GM23248 (cell line): ENCODE data around the gene MAP2K1. TPM values are rescaled to one million over a fixed set of nuclear protein-coding genes. Genes with fewer than 3 reads are reported as not detected.

Experiments used
- DNase-seq: peaks from one replicate; pipeline ENCODE4 v3.0.0-alpha.2; 2015
- H2AFZ ChIP-seq: fragments of 200-600 bp; sonication (generic); 2 replicates; pipeline ENCODE4 v1.6.1; 2016; ENCODE audit warnings: antibody characterized with exemption
- H3F3A ChIP-seq: fragments of 200-600 bp; sonication (generic); 2 replicates; pipeline ENCODE4 v1.6.1; 2016; ENCODE audit warnings: mild to moderate bottlenecking, antibody characterized with exemption, mixed run types; ENCODE audit not compliant: insufficient read depth
- H3K27ac ChIP-seq: fragments of 200-600 bp; sonication (generic); 2 replicates; pipeline ENCODE4 v1.5.1; 2016; ENCODE audit warnings: mild to moderate bottlenecking
- H3K27me3 ChIP-seq: fragments of 200-600 bp; sonication (generic); replicated peaks from 2 replicates; pipeline ENCODE4 v1.6.1; 2016; ENCODE audit warnings: mild to moderate bottlenecking; ENCODE audit not compliant: insufficient read depth
- H3K36me3 ChIP-seq: fragments of 200-600 bp; sonication (generic); 2 replicates; pipeline ENCODE4 v1.6.1; 2016; ENCODE audit warnings: low read depth, mild to moderate bottlenecking
- H3K4me1 ChIP-seq: fragments of 200-600 bp; sonication (generic); 2 replicates; pipeline ENCODE4 v1.6.1; 2016; ENCODE audit warnings: mild to moderate bottlenecking; ENCODE audit not compliant: insufficient read depth
- H3K4me2 ChIP-seq: fragments of 200-600 bp; sonication (generic); one replicate; pipeline ENCODE4 v1.6.1; 2016; ENCODE audit warnings: mild to moderate bottlenecking; ENCODE audit not compliant: unreplicated experiment
- H3K4me3 ChIP-seq: fragments of 200-600 bp; sonication (generic); 2 replicates; pipeline ENCODE4 v1.5.1; 2016; ENCODE audit warnings: mild to moderate bottlenecking
- H3K79me2 ChIP-seq: fragments of 200-600 bp; sonication (generic); 2 replicates; pipeline ENCODE4 v1.6.1; 2016; ENCODE audit warnings: mild to moderate bottlenecking; ENCODE audit not compliant: insufficient read depth
- H3K9ac ChIP-seq: fragments of 200-600 bp; sonication (generic); 2 replicates; pipeline ENCODE4 v1.6.1; 2016; ENCODE audit warnings: mild to moderate bottlenecking
- H3K9me2 ChIP-seq: fragments of 200-600 bp; sonication (generic); 2 replicates; pipeline ENCODE4 v1.6.1; 2016; ENCODE audit warnings: mixed run types, mild to moderate bottlenecking, moderate library complexity; ENCODE audit not compliant: insufficient read depth
- H3K9me3 ChIP-seq: fragments of 200-600 bp; sonication (generic); one replicate; pipeline ENCODE4 v1.6.1; 2017; ENCODE audit warnings: low read depth
- H4K20me1 ChIP-seq: fragments of 200-600 bp; sonication (generic); 2 replicates; pipeline ENCODE4 v1.6.0; 2016; ENCODE audit not compliant: insufficient read depth
- EZH2 ChIP-seq: fragments of 200-600 bp; sonication (generic); IDR thresholded peaks from 2 replicates; pipeline ENCODE4 v1.6.1; 2018; ENCODE audit warnings: antibody characterized with exemption, mild to moderate bottlenecking; ENCODE audit not compliant: insufficient read depth, poor library complexity, severe bottlenecking
- EZH2phosphoT487 ChIP-seq: fragments of 200-600 bp; sonication (generic); IDR thresholded peaks from 2 replicates; pipeline ENCODE4 v1.6.1; 2018; ENCODE audit warnings: antibody characterized with exemption, moderate library complexity, mild to moderate bottlenecking, low read depth; ENCODE audit not compliant: insufficient read depth
- WGBS, 2 experiments: methylation state at CpG; one replicate each; pipeline ENCODE4 v1.1.6; 2015 to 2017; ENCODE audit warnings: low lambda C conversion rate in 2 of 2, low coverage in 1 of 2; ENCODE audit errors: missing lambda C conversion rate in 2 of 2; 5-methylcytosine and 5-hydroxymethylcytosine counted together
- in situ Hi-C: fragments of 300-500 bp; cut with MboI; formaldehyde crosslinking; loops from 2 replicates; pipeline ENCODE4 v1.15.0; 2020
- microRNA-seq: library from miRNA; unstranded; fragments of <30 nt; microRNA quantifications from one replicate; pipeline ENCODE4, GENCODE V29; 2016; ENCODE audit warnings: borderline number of aligned reads
- polyA plus RNA-seq: library from polyadenylated mRNA; unstranded; fragments of >200 nt; fragmentation: Nextera tagmentation; extraction: Ambion mirVana; gene quantifications from 2 replicates; pipeline ENCODE4 v1.2.1, GENCODE V29; 2016
- small RNA-seq: library from RNA; depleted of rRNA; stranded (forward); fragments of <200 nt; gene quantifications from one replicate; pipeline ENCODE3, GENCODE V24; 2014; ENCODE audit warnings: low read depth, low replicate concordance
- total RNA-seq: library from RNA; depleted of rRNA; stranded (reverse); fragments of >200 nt; shearing (Covaris generic); gene quantifications from 2 replicates; pipeline ENCODE4 v1.2.3, GENCODE V29; 2014; rRNA removed

MAP2K1 gene
- total and polyA plus RNA-seq, 2 experiments from 2014 or later: 55.7 to 56.2 TPM

GRCh38 chr15:66524838-66525237 lies 138.1 kb downstream of the MAP2K1 start:
- Histone ChIP-seq H2AFZ (no peak overlapping the region), H3K9me2 (no peaks in the 10 kb centered on the region), H3K27ac (no peak overlapping the region), H3K27me3 (no peaks in the 10 kb centered on the region), H4K20me1 (no peaks in the 10 kb centered on the region), H3K9me3 (no peaks in the 10 kb centered on the region), H3K4me1 (no peaks in the 10 kb centered on the region), H3K4me3 (no peak overlapping the region), H3K9ac (no peak overlapping the region), H3K36me3 (peaks cover 6% of the 10 kb centered on the region; the same call in 1 of the 2 replicates), H3F3A (no peaks in the 10 kb centered on the region), H3K4me2 (no peak overlapping the region), H3K79me2 (no peaks in the 10 kb centered on the region)
- TF ChIP-seq EZH2phosphoT487: no peak
- TF ChIP-seq EZH2: no peak
- WGBS, 2 experiments: 81 to 83% methylated on average over 4 of the region's 4 CpGs
- no peak for DNase-seq
- in situ Hi-C loops: no loop called here

DNA sequence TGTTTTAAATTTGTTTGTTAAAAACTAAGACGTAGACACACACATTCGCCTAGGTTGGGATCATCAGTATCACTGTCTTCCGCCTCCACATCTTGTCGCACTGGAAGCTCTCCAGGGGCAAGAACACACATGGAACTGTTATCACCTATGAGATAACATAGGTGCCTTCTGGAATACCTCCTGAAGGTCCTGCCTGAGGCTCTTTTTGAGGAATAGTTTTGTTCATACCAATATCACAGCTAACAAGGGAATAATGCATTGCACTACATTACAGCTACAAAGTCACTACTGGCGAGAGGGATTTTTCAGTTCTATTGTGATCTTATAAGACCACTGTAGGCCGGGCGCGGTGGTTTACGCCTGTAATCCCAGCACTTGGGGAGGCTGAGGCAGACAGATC lies 148.3 kb downstream of the MAP2K1 start:
- no peaks in the 10 kb centered on the region for H3K9me2 ChIP-seq
- peaks cover 3% of the 10 kb centered on the region for H3K36me3 ChIP-seq
- no peak overlapping the region for H2AFZ ChIP-seq
- TF ChIP-seq EZH2 (no peak), EZH2phosphoT487 (no peak)
- H3K79me2 ChIP-seq: no peaks in the 10 kb centered on the region
- no peak overlapping the region for H3K9ac ChIP-seq
- WGBS, 2 experiments: 91 to 96% methylated on average over 9 of the region's 9 CpGs
- H3K9me3 ChIP-seq: no peaks in the 10 kb centered on the region
- no peaks in the 10 kb centered on the region for H3F3A ChIP-seq
- no peak overlapping the region for H3K27ac ChIP-seq
- no peaks in the 10 kb centered on the region for H4K20me1 ChIP-seq
- no peak for DNase-seq
- H3K4me1 ChIP-seq: no peaks in the 10 kb centered on the region
- H3K4me2 ChIP-seq: no peak overlapping the region
- H3K27me3 ChIP-seq: no peaks in the 10 kb centered on the region
- in situ Hi-C loops: no loop called here
- H3K4me3 ChIP-seq: no peak overlapping the region

Small RNA genes lying within 50 kb of the gene (microRNA-seq; reads per million reads assigned to microRNA genes)
- not detected for gene MIR4512

Small RNA genes lying within 50 kb of the gene (small RNA-seq; reads per million reads assigned to genes)
- gene ATP5MFP6: not detected
- gene MIR4512: not detected
- gene RF00019: not detected
- gene RF01159: not detected
- 0.62 reads per million, percentile 11 among the genes with 10 or more reads in this experiment for gene SCARNA14
- gene SNORD16: not detected
- gene SNORD18A: not detected
- gene SNORD18B: not detected
- gene SNORD18C: not detected

Other genes with a start within 250 kb of the MAP2K1 start
- not detected in 2 replicates for gene MEGF11, start 133.2 kb upstream of the MAP2K1 start, total RNA-seq
- 0.14 and 0.23 TPM in 2 replicates for gene MEGF11, start 133.2 kb upstream of the MAP2K1 start, polyA plus RNA-seq
- 19.5 and 23.7 TPM in 2 replicates for gene DIS3L, start 93.3 kb upstream of the MAP2K1 start, total RNA-seq
- gene DIS3L, start 93.3 kb upstream of the MAP2K1 start, polyA plus RNA-seq: 12.2 and 15.6 TPM in 2 replicates
- gene TIPIN, start 30.2 kb upstream of the MAP2K1 start, total RNA-seq: 4.6 and 7.1 TPM in 2 replicates
- gene TIPIN, start 30.2 kb upstream of the MAP2K1 start, polyA plus RNA-seq: 9.6 and 10.2 TPM in 2 replicates
- 5.3 and 17.6 TPM in 2 replicates for gene SNAPC5, start 110.8 kb downstream of the MAP2K1 start, total RNA-seq
- gene SNAPC5, start 110.8 kb downstream of the MAP2K1 start, polyA plus RNA-seq: 22.0 and 23.2 TPM in 2 replicates
- 3,244 and 3,721 TPM in 2 replicates for gene RPL4, start 117.9 kb downstream of the MAP2K1 start, total RNA-seq
- 915 and 943 TPM in 2 replicates for gene RPL4, start 117.9 kb downstream of the MAP2K1 start, polyA plus RNA-seq
- 20.6 and 31.5 TPM in 2 replicates for gene ZWILCH, start 118.4 kb downstream of the MAP2K1 start, total RNA-seq
- gene ZWILCH, start 118.4 kb downstream of the MAP2K1 start, polyA plus RNA-seq: 20.7 and 23.9 TPM in 2 replicates
- 1.0 TPM in 1 of 2 replicates, not detected in the other for gene LCTL, start 179.1 kb downstream of the MAP2K1 start, total RNA-seq
- gene LCTL, start 179.1 kb downstream of the MAP2K1 start, polyA plus RNA-seq: 0.28 and 0.68 TPM in 2 replicates